PC-3 (cell line): ENCODE measurements around the gene TNKS2. TPM values are rescaled to one million over a fixed set of nuclear protein-coding genes. Genes with fewer than 3 reads are reported as not detected.

Experiments
- ATAC-seq: fragments of 200-7000 bp; cut with Tn5 transposase; 2 replicates; pipeline ENCODE4 v1.9.1; 2020; ENCODE audit warnings: mild to moderate bottlenecking, moderate library complexity
- BruUV-seq: library from RNA; stranded (reverse); fragments of 400-500 nt; replicated peaks from 2 replicates; lab custom pipeline; 2021; lab: Mats Ljungman, UMichigan
- CTCF ChIA-PET: fragments of 300-600 bp; sonication (Branson Sonifier 250); formaldehyde crosslinking; loops from one replicate; lab custom pipeline; 2022; ENCODE audit warnings: antibody characterized with exemption; lab: Charles Lee
- POLR2A ChIA-PET: fragments of 300-600 bp; sonication (Branson Sonifier 250); formaldehyde crosslinking; loops from one replicate; lab custom pipeline; 2022; ENCODE audit warnings: antibody characterized with exemption; ENCODE audit not compliant: unreplicated experiment; lab: Charles Lee
- DNase-seq: peaks from one replicate; pipeline ENCODE4 v3.0.0-alpha.2; 2015
- H2AFZ ChIP-seq: fragments of 300-600 bp; sonication (generic); 2 replicates; pipeline ENCODE4 v1.6.0; 2016; ENCODE audit warnings: antibody characterized with exemption, low read length
- H3F3A ChIP-seq: fragments of 300-600 bp; sonication (generic); one replicate; pipeline ENCODE4 v1.6.0; 2017; ENCODE audit warnings: antibody characterized with exemption, low read length, control low read depth, mild to moderate bottlenecking; ENCODE audit not compliant: unreplicated experiment
- H3K27ac ChIP-seq: fragments of 300-600 bp; sonication (generic); 2 replicates; pipeline ENCODE4 v1.5.1; 2016; ENCODE audit warnings: mild to moderate bottlenecking, low read length
- H3K27me3 ChIP-seq: fragments of 300-600 bp; sonication (generic); 2 replicates; pipeline ENCODE4 v1.6.1; 2016; ENCODE audit warnings: low read length, mixed read lengths
- H3K36me3 ChIP-seq: fragments of 300-600 bp; sonication (generic); 2 replicates; pipeline ENCODE4 v1.6.1; 2016; ENCODE audit warnings: low read depth, mixed run types, low read length, mixed read lengths
- H3K4me1 ChIP-seq: fragments of 300-600 bp; sonication (generic); 2 replicates; pipeline ENCODE4 v1.5.1; 2016; ENCODE audit warnings: low read length; ENCODE audit not compliant: insufficient read depth
- H3K4me2 ChIP-seq: fragments of 300-600 bp; sonication (generic); 2 replicates; pipeline ENCODE4 v1.6.0; 2016; ENCODE audit warnings: low read length
- H3K4me3 ChIP-seq: fragments of 300-600 bp; sonication (generic); 2 replicates; pipeline ENCODE4 v1.5.1; 2016; ENCODE audit warnings: mild to moderate bottlenecking, low read length, mixed read lengths
- H3K79me2 ChIP-seq: fragments of 300-600 bp; sonication (generic); 2 replicates; pipeline ENCODE4 v1.6.1; 2017; ENCODE audit warnings: low read length, mixed read lengths
- H3K9ac ChIP-seq: fragments of 300-600 bp; sonication (generic); 2 replicates; pipeline ENCODE4 v1.6.0; 2016; ENCODE audit warnings: mild to moderate bottlenecking, low read length
- H3K9me2 ChIP-seq: fragments of 300-600 bp; sonication (generic); replicated peaks from 2 replicates; pipeline ENCODE4 v1.6.1; 2016; ENCODE audit warnings: mixed run types, low read length, mixed read lengths
- H3K9me3 ChIP-seq: fragments of 300-600 bp; sonication (generic); 2 replicates; pipeline ENCODE4 v1.6.1; 2016; ENCODE audit warnings: low read length, mixed read lengths
- H4K20me1 ChIP-seq: fragments of 300-600 bp; sonication (generic); 2 replicates; pipeline ENCODE4 v1.6.1; 2016; ENCODE audit warnings: low read length, mixed read lengths
- CTCF ChIP-seq: fragments of 300-600 bp; sonication (generic); conservative IDR thresholded peaks from 2 replicates; pipeline ENCODE4 v1.5.1; 2017; ENCODE audit warnings: antibody characterized with exemption, low read depth, mild to moderate bottlenecking, low read length
- EZH2 ChIP-seq: fragments of 300-600 bp; sonication (generic); IDR thresholded peaks from one replicate; pipeline ENCODE4 v1.6.1; 2017; ENCODE audit warnings: antibody characterized with exemption, mild to moderate bottlenecking, low read length; ENCODE audit not compliant: unreplicated experiment
- EZH2phosphoT487 ChIP-seq: fragments of 300-600 bp; sonication (generic); IDR thresholded peaks from 2 replicates; pipeline ENCODE4 v1.6.1; 2018; ENCODE audit warnings: mild to moderate bottlenecking, antibody characterized with exemption, low read length, borderline replicate concordance
- intact Hi-C: fragments of 100-400 bp; cut with micrococcal nuclease; formaldehyde crosslinking; loops from 2 replicates; pipeline ENCODE4 v1.9.0; 2023
- total RNA-seq: library from RNA; depleted of rRNA; stranded (reverse); fragments of >200 nt; gene quantifications from 2 replicates; pipeline ENCODE4 v1.2.3, GENCODE V29; 2014

The TNKS2 gene
- total RNA-seq, 1 experiment from 2014 or later, result 14.5 TPM

- ATAC-seq (no peak), DNase-seq (no peak)
- Histone ChIP-seq H3K4me2 (no peak overlapping the region), H3K9me2 (no peaks in the 10 kb centered on the region), H3K4me3 (no peak overlapping the region), H2AFZ (no peak overlapping the region), H3K9me3 (no peaks in the 10 kb centered on the region), H3K36me3 (no peaks in the 10 kb centered on the region), H3K4me1 (peaks cover 14% of the 10 kb centered on the region), H3F3A (no peaks in the 10 kb centered on the region), H3K27ac (no peak overlapping the region), H3K27me3 (no peaks in the 10 kb centered on the region), H3K9ac (no peak overlapping the region), H4K20me1 (no peaks in the 10 kb centered on the region), H3K79me2 (no peaks in the 10 kb centered on the region)
- ChIA-PET POLR2A (no interaction called here), CTCF (interaction anchor here (0.6 kb wide), 1 partner anchor 21 kb away, joined by 3 read pairs; no protein-coding TSS in a partner anchor)
- intact Hi-C loops, result no loop called here
- no peak for TF ChIP-seq EZH2phosphoT487
- no peak for TF ChIP-seq EZH2
- TF ChIP-seq CTCF, result no peak
- BruUV-seq, result no TSS peak
These were observed 23.7 kb upstream of the TNKS2 start for GRCh38 chr10:91774571-91774970.

- Histone ChIP-seq H3K36me3 (no peaks in the 10 kb centered on the region), H2AFZ (no peak overlapping the region), H3K4me2 (no peak overlapping the region), H3K79me2 (no peaks in the 10 kb centered on the region), H3K9me3 (no peaks in the 10 kb centered on the region), H3K27me3 (no peaks in the 10 kb centered on the region), H4K20me1 (no peaks in the 10 kb centered on the region), H3K27ac (no peak overlapping the region), H3F3A (no peaks in the 10 kb centered on the region), H3K4me1 (peaks cover 20% of the 10 kb centered on the region), H3K9me2 (no peaks in the 10 kb centered on the region), H3K4me3 (no peak overlapping the region), H3K9ac (no peak overlapping the region)
- DNase-seq (no peak), ATAC-seq (no peak)
- intact Hi-C loops, result no loop called here
- no TSS peak for BruUV-seq
- ChIA-PET POLR2A (no interaction called here), CTCF (no interaction called here)
- TF ChIP-seq EZH2 (no peak), CTCF (no peak), EZH2phosphoT487 (no peak)
These were observed 22.5 kb upstream of the TNKS2 start for GRCh38 chr10:91775731-91776130.

GRCh38 chr10:91776266-91776665 lies 22.0 kb upstream of the TNKS2 start:
- Histone ChIP-seq H3K4me1 (peaks cover 20% of the 10 kb centered on the region), H2AFZ (no peak overlapping the region), H3K79me2 (no peaks in the 10 kb centered on the region), H3K27ac (no peak overlapping the region), H3K4me3 (no peak overlapping the region), H3F3A (no peaks in the 10 kb centered on the region), H3K4me2 (no peak overlapping the region), H4K20me1 (no peaks in the 10 kb centered on the region), H3K9me2 (no peaks in the 10 kb centered on the region), H3K27me3 (no peaks in the 10 kb centered on the region), H3K36me3 (no peaks in the 10 kb centered on the region), H3K9me3 (no peaks in the 10 kb centered on the region), H3K9ac (no peak overlapping the region)
- intact Hi-C loops, result no loop called here
- no peak for ATAC-seq
- BruUV-seq, result no TSS peak
- DNase-seq, result no peak
- CTCF ChIA-PET, result no interaction called here
- POLR2A ChIA-PET, result no interaction called here
- TF ChIP-seq EZH2 (no peak), CTCF (no peak), EZH2phosphoT487 (no peak)
